GM12878 (cell line): ENCODE measurements around the gene MAP7. TPM values are rescaled to one million over a fixed set of nuclear protein-coding genes. Genes with fewer than 3 reads are reported as not detected.

Source experiments
- ATAC-seq: fragments of 200-7000 bp; cut with Tn5 transposase; 3 replicates; pipeline ENCODE4 v1.9.1; 2020; ENCODE audit warnings: mild to moderate bottlenecking, moderate library complexity
- BruUV-seq: library from RNA; stranded (reverse); fragments of 400-500 nt; replicated peaks from 2 replicates; lab custom pipeline; 2021; lab: Mats Ljungman, UMichigan
- CTCF ChIA-PET: fragments of 300-600 bp; sonication (Branson Sonifier 250); formaldehyde crosslinking; extraction: SDS; loops from one replicate; lab custom pipeline; 2021; ENCODE audit warnings: inconsistent platforms; lab: Yijun Ruan, JAX
- POLR2A ChIA-PET: fragments of 350-600 bp; formaldehyde crosslinking; extraction: SDS; loops from one replicate; lab custom pipeline; 2021; ENCODE audit warnings: inconsistent platforms; lab: Charles Lee
- RAD21 ChIA-PET: fragments of 300-600 bp; sonication (Branson Sonifier 250); formaldehyde crosslinking; loops from one replicate; lab custom pipeline; 2023; ENCODE audit warnings: antibody characterized with exemption; ENCODE audit not compliant: unreplicated experiment; lab: Charles Lee
- SMC1A ChIA-PET: fragments of 300-600 bp; sonication (Branson Sonifier 250); formaldehyde crosslinking; loops from one replicate; lab custom pipeline; 2023; ENCODE audit not compliant: unreplicated experiment, uncharacterized antibody; lab: Charles Lee
- DNase-seq: peaks from one replicate; pipeline ENCODE4 v3.0.0-alpha.2; 2011; ENCODE audit warnings: low read depth, low spot score
- FAIRE-seq: peaks from 3 replicates; lab custom pipeline; 2011; peaks lifted over from hg19 to GRCh38; lab: Jason Lieb, UNC
- H2AFZ ChIP-seq: 2 replicates; pipeline ENCODE4 v1.6.0; 2011; ENCODE audit warnings: low read depth, low read length, control low read depth; ENCODE audit not compliant: control insufficient read depth
- H3K27ac ChIP-seq: 2 replicates; pipeline ENCODE4 v1.5.1; 2011; ENCODE audit warnings: control low read depth; ENCODE audit not compliant: control insufficient read depth, insufficient read depth
- H3K27me3 ChIP-seq, 2 experiments: replicated peaks in 1 of 2; 2 replicates each; pipeline versions ENCODE4 v1.6.0 to v1.6.1; 2011; ENCODE audit warnings: low read length in 1 of 2; ENCODE audit not compliant: control insufficient read depth in 2 of 2, insufficient read depth in 2 of 2
- H3K36me3 ChIP-seq, 2 experiments: 2 replicates each; pipeline ENCODE4 v1.5.1; 2011; ENCODE audit warnings: low read length in 1 of 2; ENCODE audit not compliant: control insufficient read depth in 2 of 2, insufficient read depth in 2 of 2
- H3K4me1 ChIP-seq: 2 replicates; pipeline ENCODE4 v1.6.1; 2011; ENCODE audit warnings: mild to moderate bottlenecking, low read length, moderate library complexity, mixed read lengths; ENCODE audit not compliant: control insufficient read depth, insufficient read depth
- H3K4me2 ChIP-seq: 2 replicates; pipeline ENCODE4 v1.6.0; 2011; ENCODE audit warnings: control low read depth; ENCODE audit not compliant: control insufficient read depth, insufficient read depth
- H3K4me3 ChIP-seq: fragments of 200-600 bp; sonication (generic); 2 replicates; pipeline ENCODE4 v1.5.1; 2016
- H3K79me2 ChIP-seq: 2 replicates; pipeline ENCODE4 v1.6.0; 2011; ENCODE audit warnings: low read length; ENCODE audit not compliant: control insufficient read depth, insufficient read depth
- H3K9ac ChIP-seq: 2 replicates; pipeline ENCODE4 v1.8.0; 2011; ENCODE audit warnings: low read length, control low read depth, mixed read lengths; ENCODE audit not compliant: control insufficient read depth, insufficient read depth
- H3K9me3 ChIP-seq: replicated peaks from 3 replicates; pipeline ENCODE4 v1.5.1; 2011; ENCODE audit warnings: mild to moderate bottlenecking, low read length; ENCODE audit not compliant: control insufficient read depth, insufficient read depth
- H4K20me1 ChIP-seq: 2 replicates; pipeline ENCODE4 v1.6.0; 2011; ENCODE audit not compliant: control insufficient read depth, insufficient read depth
- HDAC6 ChIP-seq: fragments of 200-600 bp; sonication (generic); IDR thresholded peaks from one replicate; pipeline ENCODE4 v1.8.0; 2017; ENCODE audit warnings: antibody characterized with exemption; ENCODE audit not compliant: unreplicated experiment
- IKZF1 ChIP-seq: fragments of 450-650 bp; conservative IDR thresholded peaks from 2 replicates; pipeline ENCODE4 v1.6.1; 2017; ENCODE audit warnings: antibody characterized with exemption, mild to moderate bottlenecking
- MTA3 ChIP-seq: IDR thresholded peaks from 2 replicates; pipeline ENCODE4 v1.6.1; 2012; ENCODE audit warnings: low read length, inconsistent platforms, borderline replicate concordance
- NFYA ChIP-seq: IDR thresholded peaks from 2 replicates; pipeline ENCODE4 v1.6.1; 2011; ENCODE audit warnings: low read depth, mild to moderate bottlenecking, low read length, improper control_type of control experiment, borderline replicate concordance
- PRDM15 ChIP-seq: fragments of 450-650 bp; formaldehyde crosslinking; IDR thresholded peaks from 2 replicates; pipeline ENCODE4 v1.4.0; 2020; ENCODE audit warnings: mild to moderate bottlenecking, moderate library complexity
- RELA ChIP-seq: fragments of 450-650 bp; IDR thresholded peaks from 2 replicates; pipeline ENCODE4 v1.8.0; 2014; ENCODE audit warnings: borderline replicate concordance; ENCODE audit not compliant: partially characterized antibody
- SKIL ChIP-seq: fragments of 450-650 bp; IDR thresholded peaks from 2 replicates; pipeline ENCODE4 v1.6.1; 2017; ENCODE audit warnings: mild to moderate bottlenecking, low read depth, inconsistent platforms; ENCODE audit not compliant: poor library complexity, severe bottlenecking
- YBX1 ChIP-seq: fragments of 450-650 bp; IDR thresholded peaks from 2 replicates; pipeline ENCODE4 v1.6.1; 2016; ENCODE audit warnings: antibody characterized with exemption
- ZNF207 ChIP-seq: fragments of 450-650 bp; IDR thresholded peaks from 2 replicates; pipeline ENCODE4 v1.6.1; 2014; ENCODE audit warnings: antibody characterized with exemption, mild to moderate bottlenecking, borderline replicate concordance
- ZNF622 ChIP-seq: fragments of 450-650 bp; IDR thresholded peaks from 2 replicates; pipeline ENCODE4 v1.6.1; 2017; ENCODE audit warnings: mild to moderate bottlenecking, inconsistent platforms
- ZNF687 ChIP-seq: fragments of 450-650 bp; IDR thresholded peaks from 2 replicates; pipeline ENCODE4 v1.6.1; 2017; ENCODE audit warnings: mild to moderate bottlenecking, moderate library complexity
- WGBS: methylation state at CpG from one replicate; pipeline ENCODE4 v1.1.6; 2016; ENCODE audit warnings: low lambda C conversion rate; ENCODE audit not compliant: insufficient replicate concordance, insufficient coverage; ENCODE audit errors: missing lambda C conversion rate; 5-methylcytosine and 5-hydroxymethylcytosine counted together
- in situ Hi-C: fragments of 300-500 bp; cut with MboI; formaldehyde crosslinking; loops from 9 replicates; pipeline ENCODE4 v1.14.3; 2018; ENCODE audit warnings: mixed read lengths
- intact Hi-C: fragments of 100-400 bp; cut with micrococcal nuclease; formaldehyde crosslinking; loops from one replicate; pipeline ENCODE4 v1.14.2; 2022; ENCODE audit not compliant: unreplicated experiment
- polyA plus RNA-seq, 11 experiments: library from polyadenylated mRNA; depleted of rRNA in 4 of 11; unstranded in 6 of 11; stranded (reverse) in 5 of 11; fragments of >200 nt; fragmentation: Nextera tagmentation in 4 of 11; fragmentation: Illumina TruSeq in 1 of 11; extraction: Ambion mirVana in 4 of 11; extraction: Trizol in 1 of 11; gene quantifications; 1 replicate in 1 of 11; 2 replicates in 10 of 11; pipeline versions ENCODE4 v1.2.1 to v1.2.3, GENCODE V29; 2011 to 2016; ENCODE audit warnings: inconsistent platforms in 2 of 11, missing spikeins in 2 of 11, low read depth in 1 of 11
- total RNA-seq, 4 experiments: library from RNA; depleted of rRNA in 3 of 4; stranded (reverse); fragments of >200 nt in 3 of 4; fragmentation: Illumina TruSeq in 1 of 4; extraction: Trizol in 1 of 4; gene quantifications; 2 replicates each; pipeline versions ENCODE4 v1.2.1 to v1.2.3, GENCODE V29; 2013 to 2021

Gene MAP7
- total and polyA plus RNA-seq, 10 of the 15 experiments (the other 5 are each of a cell fraction or from before 2014, with no cell fraction given) = 0.04 to 0.17 (median 0.08) TPM; not detected in 2

- TF ChIP-seq ZNF687 (no peak), SKIL (no peak), HDAC6 (no peak), IKZF1 (no peak), NFYA (no peak)
Measured at GRCh38 chr6:136343700-136344099, 206.5 kb downstream of the MAP7 start (continued).

GRCh38 chr6:136343275-136343674 is 206.9 kb downstream of the MAP7 start:
- 6% methylated on average over 2 of the region's 2 CpGs for WGBS
- FAIRE-seq = no peak
- ChIA-PET POLR2A (no interaction called here), CTCF (interaction anchor here (1.1 to 2.3 kb wide), 4 partner anchors 29 to 449 kb away, joined by 3 to 11 read pairs (median 3); partner anchors contain the start of gene MAP3K5)
- intact Hi-C loops = loop anchor here (10.0 kb wide), 1 partner anchor 202 kb away; no protein-coding TSS in a partner anchor
- H3K4me3 ChIP-seq = no peak overlapping the region
- no peaks in the 10 kb centered on the region for H3K36me3 ChIP-seq
- no peaks in the 10 kb centered on the region for H3K27me3 ChIP-seq
- TF ChIP-seq RELA (no peak), YBX1 (no peak), ZNF207 (no peak), MTA3 (no peak), ZNF622 (no peak), PRDM15 (CRISPR knock-in tag) (no peak)
- TF ChIP-seq, all 136 proteins: peak for 0
- RAD21 ChIA-PET = no interaction called here
- BruUV-seq = no TSS peak
- in situ Hi-C loops = no loop called here
- SMC1A ChIA-PET = interaction anchor here (1.6 kb wide), 1 partner anchor 204 kb away, joined by 5 read pairs; no protein-coding TSS in a partner anchor
- no peak for DNase-seq
- Histone ChIP-seq H3K4me1 (no peaks in the 10 kb centered on the region), H2AFZ (no peak overlapping the region), H3K9me3 (no peaks in the 10 kb centered on the region), H3K9ac (no peak overlapping the region), H3K79me2 (no peaks in the 10 kb centered on the region), H3K4me2 (no peak overlapping the region), H4K20me1 (no peaks in the 10 kb centered on the region), H3K27ac (no peak overlapping the region)
- ATAC-seq = no peak
